ENCODE results near the gene ASB7. TPM values are rescaled to one million over a fixed set of nuclear protein-coding genes. Genes with fewer than 3 reads are reported as not detected.

Gene ASB7, protein sequence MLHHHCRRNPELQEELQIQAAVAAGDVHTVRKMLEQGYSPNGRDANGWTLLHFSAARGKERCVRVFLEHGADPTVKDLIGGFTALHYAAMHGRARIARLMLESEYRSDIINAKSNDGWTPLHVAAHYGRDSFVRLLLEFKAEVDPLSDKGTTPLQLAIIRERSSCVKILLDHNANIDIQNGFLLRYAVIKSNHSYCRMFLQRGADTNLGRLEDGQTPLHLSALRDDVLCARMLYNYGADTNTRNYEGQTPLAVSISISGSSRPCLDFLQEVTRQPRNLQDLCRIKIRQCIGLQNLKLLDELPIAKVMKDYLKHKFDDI
- total RNA-seq: 14.8 and 16.3 TPM in 2 replicates

DNA sequence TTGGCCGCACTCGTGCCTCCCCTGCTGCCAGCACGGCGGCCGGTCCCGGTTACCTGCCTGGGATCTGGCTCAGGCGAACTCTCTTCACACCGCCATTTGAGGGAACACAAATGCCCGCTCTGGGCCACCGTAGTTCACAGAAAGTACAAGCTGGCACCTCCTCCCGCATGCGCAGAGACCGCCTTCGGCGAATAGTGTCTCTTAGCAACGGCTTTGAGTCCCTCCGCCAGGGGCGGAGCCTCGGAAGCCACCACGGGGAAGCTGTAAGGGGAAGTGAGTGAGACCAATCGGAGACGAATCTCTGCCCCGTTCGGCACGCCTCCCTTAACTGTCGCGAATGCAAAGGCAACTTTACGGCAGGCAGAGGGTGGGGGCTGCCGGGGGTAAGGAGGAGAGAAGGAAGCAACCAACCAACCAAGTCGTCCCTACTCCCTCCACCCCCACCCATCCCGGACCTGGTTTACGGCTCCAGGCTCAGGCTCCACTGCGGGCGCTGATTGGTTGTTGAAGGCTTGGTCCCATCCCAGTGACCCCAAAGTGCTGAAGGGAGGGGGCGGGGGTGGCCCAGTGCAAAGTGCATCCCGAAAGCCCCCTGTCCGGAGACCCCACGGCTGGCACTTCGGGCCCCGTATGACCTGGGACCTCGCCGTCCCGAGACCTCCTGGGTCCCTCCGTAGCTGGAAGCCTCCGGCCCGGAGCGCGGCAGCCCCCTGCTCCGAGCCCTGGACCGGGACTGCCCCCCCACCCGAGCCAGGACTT is at the start of gene ASB7, which contains the start of gene LINS1:
TSS of gene ASB7 (plus strand) at position 526 of the 759 bp plus-strand sequence. CDS start 9,628 bp downstream, outside the sequence.
TSS of gene LINS1 (minus strand) at position 121 of the 759 bp plus-strand sequence. CDS start 21,342 bp downstream, outside the sequence.

Other genes with a start within 250 kb of the ASB7 start
- gene CERS3, start 73.6 kb upstream of the ASB7 start, total RNA-seq: not detected in 2 replicates
- 5.4 and 8.1 TPM in 2 replicates for gene LINS1, start 405 bp upstream of the ASB7 start, total RNA-seq

All from dermis lymphatic vessel endothelial cell (primary cell).